HCT116 (cell line): ENCODE data around the gene UGT1A6. TPM values are rescaled to one million over a fixed set of nuclear protein-coding genes. Genes with fewer than 3 reads are reported as not detected.

Experiments
- ATAC-seq: fragments of 200-7000 bp; cut with Tn5 transposase; 2 replicates; pipeline ENCODE4 v1.9.1; 2020; ENCODE audit warnings: mild to moderate bottlenecking, moderate library complexity
- BruUV-seq: library from RNA; stranded (reverse); fragments of 400-500 nt; replicated peaks from 2 replicates; lab custom pipeline; 2021; lab: Mats Ljungman, UMichigan
- CTCF ChIA-PET: fragments of 300-600 bp; sonication (Branson Sonifier 250); formaldehyde crosslinking; loops from one replicate; lab custom pipeline; 2021; ENCODE audit warnings: antibody characterized with exemption; lab: Charles Lee
- POLR2A ChIA-PET: fragments of 300-600, 350-600 bp; sonication (Branson Sonifier 250); formaldehyde crosslinking; loops from one replicate; lab custom pipeline; 2021; ENCODE audit warnings: antibody characterized with exemption; lab: Charles Lee
- RAD21 ChIA-PET, 2 experiments: fragments of 300-600 bp; sonication (Branson Sonifier 250); formaldehyde crosslinking; loops; one replicate each; lab custom pipeline; 2023; ENCODE audit warnings: low total read pairs in 2 of 2; ENCODE audit not compliant: uncharacterized antibody in 2 of 2, unreplicated experiment in 2 of 2, low non-redundant PET in 1 of 2; lab: Charles Lee
- DNase-seq: peaks from one replicate; pipeline ENCODE4 v3.0.0-alpha.2; 2010; ENCODE audit warnings: low read depth, low spot score
- H2AFZ ChIP-seq: fragments of 200-600 bp; shearing (Covaris generic), sonication (generic); 2 replicates; pipeline ENCODE4 v1.6.1; 2017; ENCODE audit warnings: low read depth, mixed run types, mixed read lengths, antibody characterized with exemption, low read length; ENCODE audit not compliant: poor library complexity, severe bottlenecking
- H3K27ac ChIP-seq: 2 replicates; pipeline ENCODE4 v1.5.1; 2012; ENCODE audit warnings: low read depth, low read length
- H3K27me3 ChIP-seq: fragments of 200-600 bp; sonication (generic); 2 replicates; pipeline ENCODE4 v1.6.1; 2016; ENCODE audit warnings: mixed run types, low read length, mixed read lengths; ENCODE audit not compliant: insufficient read depth
- H3K36me3 ChIP-seq, 2 experiments: fragments of 200-500 bp in 1 of 2; fragments of 200-600 bp in 1 of 2; sonication (Bioruptor generic) in 1 of 2; sonication (generic) in 1 of 2; 2 replicates each; pipeline versions ENCODE4 v1.5.1 to v1.6.1; 2014 to 2016; ENCODE audit warnings: low read length in 2 of 2, inconsistent platforms in 1 of 2, mixed read lengths in 1 of 2, mixed run types in 1 of 2; ENCODE audit not compliant: insufficient read depth in 2 of 2, control insufficient read depth in 1 of 2
- H3K4me1 ChIP-seq, 2 experiments: fragments of 200-600 bp in 1 of 2; sonication (generic) in 1 of 2; 2 replicates each; pipeline versions ENCODE4 v1.5.1 to v1.6.1; 2012 to 2017; ENCODE audit warnings: low read length in 2 of 2, inconsistent platforms in 1 of 2, mild to moderate bottlenecking in 1 of 2, mixed read lengths in 1 of 2, mixed run types in 1 of 2, moderate library complexity in 1 of 2; ENCODE audit not compliant: insufficient read depth in 2 of 2, control insufficient read depth in 1 of 2
- H3K4me2 ChIP-seq: fragments of 200-600 bp; sonication (generic); 2 replicates; pipeline ENCODE4 v1.6.1; 2017; ENCODE audit warnings: mixed run types, low read length, mixed read lengths
- H3K4me3 ChIP-seq, 2 experiments: fragments of 200-600 bp in 1 of 2; sonication (generic) in 1 of 2; replicated peaks in 1 of 2; 2 replicates each; pipeline ENCODE4 v1.5.1; 2011 to 2016; ENCODE audit warnings: low read length in 2 of 2, control low read depth in 1 of 2, low read depth in 1 of 2, mild to moderate bottlenecking in 1 of 2, mixed read lengths in 1 of 2, mixed run types in 1 of 2
- H3K79me2 ChIP-seq: fragments of 200-600 bp; sonication (generic); 2 replicates; pipeline ENCODE4 v1.6.1; 2017; ENCODE audit warnings: mild to moderate bottlenecking, mixed run types, low read length, moderate library complexity, mixed read lengths; ENCODE audit not compliant: insufficient read depth
- H3K9ac ChIP-seq: fragments of 200-600 bp; sonication (generic); 2 replicates; pipeline ENCODE4 v1.6.1; 2016; ENCODE audit warnings: low read length, mixed read lengths
- H3K9me2 ChIP-seq: fragments of 200-600 bp; sonication (generic), shearing (Covaris generic); 2 replicates; pipeline ENCODE4 v1.6.1; 2017; ENCODE audit warnings: mixed run types, mild to moderate bottlenecking, moderate library complexity; ENCODE audit not compliant: insufficient read depth
- H3K9me3 ChIP-seq, 2 experiments: fragments of 200-500 bp in 1 of 2; fragments of 200-600 bp in 1 of 2; sonication (Bioruptor generic) in 1 of 2; sonication (generic) in 1 of 2; 2 replicates each; pipeline ENCODE4 v1.6.1; 2014 to 2017; ENCODE audit warnings: low read length in 2 of 2, mixed read lengths in 2 of 2, inconsistent platforms in 1 of 2, low read depth in 1 of 2, mild to moderate bottlenecking in 1 of 2, mixed run types in 1 of 2, moderate library complexity in 1 of 2; ENCODE audit not compliant: control insufficient read depth in 1 of 2, insufficient read depth in 1 of 2
- H4K20me1 ChIP-seq: fragments of 200-600 bp; sonication (generic), shearing (Covaris generic); 2 replicates; pipeline ENCODE4 v1.6.1; 2017; ENCODE audit warnings: mixed run types, mild to moderate bottlenecking, moderate library complexity; ENCODE audit not compliant: insufficient read depth
- EZH2phosphoT487 ChIP-seq: fragments of 200-600 bp; IDR thresholded peaks from 2 replicates; pipeline ENCODE4 v1.6.1; 2018; ENCODE audit warnings: antibody characterized with exemption, borderline replicate concordance
- FOSL1 ChIP-seq: IDR thresholded peaks from 2 replicates; pipeline ENCODE4 v1.6.1; 2012; ENCODE audit warnings: low read depth
- POLR2A ChIP-seq: IDR thresholded peaks from 2 replicates; pipeline ENCODE4 v1.7.0; 2011; ENCODE audit warnings: borderline replicate concordance; ENCODE audit not compliant: insufficient read depth, insufficient read length; ENCODE audit errors: extremely low read depth
- TCF7L2 ChIP-seq: IDR thresholded peaks from 2 replicates; pipeline ENCODE4 v1.7.0; 2011; ENCODE audit warnings: borderline replicate concordance, inconsistent platforms; ENCODE audit not compliant: insufficient read depth, insufficient read length; ENCODE audit errors: extremely low read depth
- YY1 ChIP-seq: IDR thresholded peaks from 2 replicates; pipeline ENCODE4 v1.6.1; 2011; ENCODE audit warnings: low read length, low read depth, moderate library complexity, mild to moderate bottlenecking; ENCODE audit not compliant: insufficient replicate concordance; ENCODE audit errors: extremely low read depth
- intact Hi-C: fragments of 100-400 bp; cut with micrococcal nuclease; formaldehyde crosslinking; loops from 2 replicates; pipeline ENCODE4 v1.10.0; 2022
- total RNA-seq: library from RNA; stranded (reverse); gene quantifications from one replicate; pipeline ENCODE4 v1.2.1, GENCODE V29; 2021; ENCODE audit not compliant: unreplicated experiment
- TF ChIP-seq, protein P1 (sequence below), 3 experiments: fragments of 200-600 bp in 1 of 3; sonication (generic) in 1 of 3; IDR thresholded peaks in 2 of 3; conservative IDR thresholded peaks in 1 of 3; 2 replicates each; pipeline ENCODE4 v1.5.1; 2012 to 2017; ENCODE audit warnings: low read depth in 2 of 3, low read length in 2 of 3, antibody characterized with exemption in 1 of 3, borderline replicate concordance in 1 of 3, control low read depth in 1 of 3, mild to moderate bottlenecking in 1 of 3, mixed read lengths in 1 of 3, mixed run types in 1 of 3, moderate library complexity in 1 of 3; ENCODE audit not compliant: insufficient read depth in 1 of 3
- TF ChIP-seq, protein P2 (sequence below): IDR thresholded peaks from 2 replicates; pipeline ENCODE4 v1.6.1; 2012

UGT1A6 gene
- total RNA-seq, 1 experiment from 2014 or later, result not detected

DNA sequence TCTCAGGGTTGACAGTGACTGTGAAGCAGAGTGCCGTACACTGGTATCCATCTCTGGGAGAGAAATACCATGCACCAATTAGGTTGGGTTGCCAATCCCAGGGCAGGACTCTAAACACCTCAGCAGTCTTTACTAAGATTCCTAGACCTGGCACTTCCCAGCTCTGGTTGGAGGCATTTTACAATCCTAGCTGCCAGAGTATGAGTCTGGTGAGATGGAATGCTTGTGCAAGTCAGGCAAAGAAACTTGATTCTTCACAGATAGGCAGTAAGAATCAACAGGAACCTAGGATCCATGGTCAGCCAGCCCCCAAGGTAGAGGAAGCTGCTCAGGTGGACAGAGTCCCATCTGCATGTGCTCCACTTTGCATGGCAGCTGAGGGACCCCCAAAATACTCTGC is 14.0 kb downstream of the UGT1A6 start:
- H3K9me2 ChIP-seq, result no peaks in the 10 kb centered on the region
- no peaks in the 10 kb centered on the region for H3K79me2 ChIP-seq
- no peaks in the 10 kb centered on the region for H3K36me3 ChIP-seq
- ATAC-seq, result no peak
- BruUV-seq, result no TSS peak
- CTCF ChIA-PET, result no interaction called here
- no peak overlapping the region for H3K4me2 ChIP-seq
- no peaks in the 10 kb centered on the region for H3K4me1 ChIP-seq
- RAD21 ChIA-PET, result no interaction called here
- H4K20me1 ChIP-seq, result no peaks in the 10 kb centered on the region
- no peak overlapping the region for H3K4me3 ChIP-seq
- no peak overlapping the region for H2AFZ ChIP-seq
- H3K27me3 ChIP-seq, result no peaks in the 10 kb centered on the region
- POLR2A ChIA-PET, result no interaction called here
- H3K9ac ChIP-seq, result no peak overlapping the region
- no peak for DNase-seq
- TF ChIP-seq, protein P1, sequence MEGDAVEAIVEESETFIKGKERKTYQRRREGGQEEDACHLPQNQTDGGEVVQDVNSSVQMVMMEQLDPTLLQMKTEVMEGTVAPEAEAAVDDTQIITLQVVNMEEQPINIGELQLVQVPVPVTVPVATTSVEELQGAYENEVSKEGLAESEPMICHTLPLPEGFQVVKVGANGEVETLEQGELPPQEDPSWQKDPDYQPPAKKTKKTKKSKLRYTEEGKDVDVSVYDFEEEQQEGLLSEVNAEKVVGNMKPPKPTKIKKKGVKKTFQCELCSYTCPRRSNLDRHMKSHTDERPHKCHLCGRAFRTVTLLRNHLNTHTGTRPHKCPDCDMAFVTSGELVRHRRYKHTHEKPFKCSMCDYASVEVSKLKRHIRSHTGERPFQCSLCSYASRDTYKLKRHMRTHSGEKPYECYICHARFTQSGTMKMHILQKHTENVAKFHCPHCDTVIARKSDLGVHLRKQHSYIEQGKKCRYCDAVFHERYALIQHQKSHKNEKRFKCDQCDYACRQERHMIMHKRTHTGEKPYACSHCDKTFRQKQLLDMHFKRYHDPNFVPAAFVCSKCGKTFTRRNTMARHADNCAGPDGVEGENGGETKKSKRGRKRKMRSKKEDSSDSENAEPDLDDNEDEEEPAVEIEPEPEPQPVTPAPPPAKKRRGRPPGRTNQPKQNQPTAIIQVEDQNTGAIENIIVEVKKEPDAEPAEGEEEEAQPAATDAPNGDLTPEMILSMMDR (IDR thresholded peaks at IDR 0.05 in 2 of 3, conservative IDR thresholded peaks at IDR 0.05 in 1 of 3; ENCODE audit: borderline replicate concordance in 1 of 3, insufficient read depth in 1 of 3, low read depth in 2 of 3, low read length in 2 of 3), result no peak
- TF ChIP-seq EZH2phosphoT487, result no peak
- TF ChIP-seq POLR2A, result no peak
- TF ChIP-seq, all 23 proteins: peak for 0
- Histone ChIP-seq H3K9me3 (no peaks in the 10 kb centered on the region), H3K27ac (no peak overlapping the region)
- intact Hi-C loops, result no loop called here

DNA sequence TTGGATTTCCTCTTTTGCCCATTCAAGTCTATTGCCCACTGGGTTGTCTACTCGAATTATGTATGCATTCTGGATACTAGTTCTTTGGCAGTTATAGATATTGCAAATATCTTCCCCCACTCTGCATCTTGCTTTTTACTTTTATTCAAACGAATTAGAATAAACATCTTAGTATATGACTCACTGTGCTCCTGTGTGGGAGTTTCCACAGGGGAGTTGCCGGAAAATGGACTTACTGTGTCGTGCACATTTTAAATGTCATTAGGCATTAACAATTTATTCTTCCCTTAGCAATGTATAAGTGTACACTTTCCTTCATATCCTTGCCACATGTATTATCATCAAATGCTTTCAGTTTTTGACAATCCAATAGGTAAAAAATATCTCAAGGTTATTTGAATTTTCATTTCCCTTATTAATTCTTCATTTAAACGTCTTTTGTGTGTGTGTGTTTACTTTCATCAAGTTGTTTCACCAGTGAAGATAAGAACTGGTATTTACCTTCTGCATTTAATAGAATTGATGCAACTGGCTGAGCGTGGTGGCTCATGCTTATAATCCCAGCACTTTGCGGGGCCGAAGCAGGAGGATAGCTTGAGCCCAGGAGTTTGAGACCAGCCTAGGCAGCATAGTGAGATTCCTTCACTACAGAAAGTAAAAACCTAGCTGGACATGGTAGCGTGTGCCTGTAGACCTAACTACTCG is 15.4 kb downstream of the UGT1A6 start:
- H3K9me2 ChIP-seq, result no peaks in the 10 kb centered on the region
- H3K79me2 ChIP-seq, result no peaks in the 10 kb centered on the region
- no peak for DNase-seq
- H3K4me2 ChIP-seq, result no peak overlapping the region
- no peaks in the 10 kb centered on the region for H3K27me3 ChIP-seq
- no peak for TF ChIP-seq TCF7L2
- no peak for TF ChIP-seq YY1
- TF ChIP-seq FOSL1, result no peak
- TF ChIP-seq, protein P2, sequence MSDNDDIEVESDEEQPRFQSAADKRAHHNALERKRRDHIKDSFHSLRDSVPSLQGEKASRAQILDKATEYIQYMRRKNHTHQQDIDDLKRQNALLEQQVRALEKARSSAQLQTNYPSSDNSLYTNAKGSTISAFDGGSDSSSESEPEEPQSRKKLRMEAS, result no peak
- TF ChIP-seq, all 23 proteins: peak for 0
- BruUV-seq, result no TSS peak
- H3K4me3 ChIP-seq, result no peak overlapping the region
- intact Hi-C loops, result no loop called here
- H3K9me3 ChIP-seq, result no peaks in the 10 kb centered on the region
- no peak overlapping the region for H3K27ac ChIP-seq
- H2AFZ ChIP-seq, result no peak overlapping the region
- ATAC-seq, result no peak
- ChIA-PET RAD21 (no interaction called here), CTCF (no interaction called here), POLR2A (no interaction called here)
- H4K20me1 ChIP-seq, result no peaks in the 10 kb centered on the region
- H3K9ac ChIP-seq, result no peak overlapping the region
- H3K4me1 ChIP-seq, result no peaks in the 10 kb centered on the region
- H3K36me3 ChIP-seq, result no peaks in the 10 kb centered on the region
